Left ventricle myocardium inferior (tissue), 1 donor: Measurements from ENCODE around the gene OPCML. TPM values are rescaled to one million over a fixed set of nuclear protein-coding genes. Genes with fewer than 3 reads are reported as not detected.

ENCODE experiments used
- DNase-seq: peaks from one replicate; pipeline ENCODE4 v3.0.0-alpha.2; 2020
- H3K27ac ChIP-seq: fragments of 200-600 bp; replicated peaks from 2 replicates; pipeline ENCODE4 v1.8.0; 2021
- H3K27me3 ChIP-seq: fragments of 200-600 bp; 2 replicates; pipeline ENCODE4 v1.8.0; 2021; ENCODE audit warnings: low read depth
- H3K36me3 ChIP-seq: fragments of 200-600 bp; 2 replicates; pipeline ENCODE4 v1.8.0; 2021
- H3K4me1 ChIP-seq: fragments of 200-600 bp; 2 replicates; pipeline ENCODE4 v1.8.0; 2021
- H3K4me3 ChIP-seq: fragments of 200-600 bp; 2 replicates; pipeline ENCODE4 v1.8.0; 2021; ENCODE audit warnings: mild to moderate bottlenecking, moderate library complexity
- H3K9me3 ChIP-seq: fragments of 200-600 bp; replicated peaks from 2 replicates; pipeline ENCODE4 v1.8.0; 2021
- CTCF ChIP-seq: fragments of 200-600 bp; IDR thresholded peaks from 2 replicates; pipeline ENCODE4 v1.8.0; 2021; ENCODE audit warnings: antibody characterized with exemption, mild to moderate bottlenecking, borderline replicate concordance
- intact Hi-C: fragments of 100-400 bp; cut with micrococcal nuclease; formaldehyde crosslinking; loops from one replicate; pipeline ENCODE4 v1.11.0; 2022
- total RNA-seq: library from RNA; stranded (reverse); fragmentation: NEBNext Ultra II Directional; extraction: Animal tissue kit (Norgen Biotek cat#: 25700); gene quantifications from one replicate; pipeline ENCODE4 v1.2.1, GENCODE V29; 2021
- donor health status: DM: no; HTN: yes; CAD: no; lungs with severe emphysema.

The OPCML gene
- total RNA-seq, 1 donor from 2014 or later: 0.63 TPM

GRCh38 chr11:133521502-133521901 is 10.8 kb downstream of the OPCML start:
- Histone ChIP-seq H3K4me3 (no peak overlapping the region), H3K4me1 (peaks cover 61% of the 10 kb centered on the region), H3K9me3 (no peaks in the 10 kb centered on the region), H3K36me3 (no peaks in the 10 kb centered on the region), H3K27me3 (no peaks in the 10 kb centered on the region), H3K27ac (no peak overlapping the region)
- intact Hi-C loops: no loop called here
- TF ChIP-seq CTCF: no peak
- DNase-seq: no peak

DNA sequence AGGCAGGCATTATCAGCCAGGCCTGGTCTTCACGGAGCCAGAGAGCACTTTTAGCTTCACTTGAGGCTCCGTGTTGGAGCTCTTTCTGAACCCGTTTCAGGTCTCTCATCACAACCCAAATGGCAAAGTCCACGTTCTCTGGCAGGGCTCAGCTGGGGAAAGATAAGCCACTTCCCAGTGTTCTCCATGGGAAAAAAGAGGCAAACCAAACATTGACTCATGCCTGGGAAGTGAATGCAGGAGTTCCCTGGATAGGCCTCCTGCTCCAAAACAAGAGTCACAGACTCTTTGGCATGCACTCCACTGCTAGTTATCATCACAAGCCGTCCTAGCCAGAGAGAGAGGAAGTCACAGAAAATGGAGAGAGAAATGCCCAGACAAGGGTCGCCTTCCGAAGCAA is 11.6 kb downstream of the OPCML start:
- H3K27ac ChIP-seq: peak overlapping the region; percentile 52
- H3K4me1 ChIP-seq: peaks cover 55% of the 10 kb centered on the region
- DNase-seq: peak; percentile 27

GRCh38 chr11:133519560-133519959 is 12.7 kb downstream of the OPCML start:
- H3K4me1 ChIP-seq: peaks cover 50% of the 10 kb centered on the region
- DNase-seq: no peak
- H3K9me3 ChIP-seq: no peaks in the 10 kb centered on the region
- no peak for TF ChIP-seq CTCF
- no peaks in the 10 kb centered on the region for H3K27me3 ChIP-seq
- H3K4me3 ChIP-seq: no peak overlapping the region
- no peaks in the 10 kb centered on the region for H3K36me3 ChIP-seq
- intact Hi-C loops: no loop called here
- no peak overlapping the region for H3K27ac ChIP-seq

More for the DNA sequence above, 11.6 kb downstream of the OPCML start:
- intact Hi-C loops: no loop called here
- Histone ChIP-seq H3K4me3 (no peak overlapping the region), H3K27me3 (no peaks in the 10 kb centered on the region), H3K36me3 (no peaks in the 10 kb centered on the region), H3K9me3 (no peaks in the 10 kb centered on the region)
- no peak for TF ChIP-seq CTCF

DNA sequence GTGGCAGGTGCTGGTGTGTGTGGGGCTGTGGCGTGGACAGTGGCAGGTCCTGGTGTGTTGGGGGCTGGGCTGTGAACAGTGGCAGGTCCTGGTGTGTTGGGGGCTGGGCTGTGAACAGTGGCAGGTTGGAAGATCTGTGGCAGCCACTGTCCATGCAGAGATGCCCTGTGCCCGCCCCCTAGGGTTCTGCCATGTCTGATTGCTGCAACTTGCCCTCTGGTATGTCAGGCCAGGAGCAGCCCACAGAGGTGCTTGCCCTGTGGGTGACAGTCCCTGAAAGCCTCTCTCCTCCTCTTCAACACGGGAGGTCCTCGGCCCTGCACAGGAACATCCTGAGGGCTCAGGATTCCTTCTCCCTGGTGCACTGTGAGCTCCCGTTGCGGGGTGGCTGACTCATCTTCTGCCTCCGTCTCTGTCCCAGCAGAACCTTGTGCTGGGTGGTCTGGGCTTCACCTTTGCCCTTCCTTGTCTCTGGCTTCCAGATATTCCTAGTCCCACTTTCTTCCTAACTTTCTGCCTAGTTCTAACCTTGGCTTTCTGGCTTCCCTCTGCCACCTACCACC is 13.5 kb downstream of the OPCML start:
- no peak for DNase-seq
- H3K27ac ChIP-seq: no peak overlapping the region
- intact Hi-C loops: no loop called here
- H3K4me3 ChIP-seq: no peak overlapping the region
- no peaks in the 10 kb centered on the region for H3K27me3 ChIP-seq
- no peaks in the 10 kb centered on the region for H3K9me3 ChIP-seq
- no peak for TF ChIP-seq CTCF
- no peaks in the 10 kb centered on the region for H3K36me3 ChIP-seq
- H3K4me1 ChIP-seq: peaks cover 50% of the 10 kb centered on the region

DNA sequence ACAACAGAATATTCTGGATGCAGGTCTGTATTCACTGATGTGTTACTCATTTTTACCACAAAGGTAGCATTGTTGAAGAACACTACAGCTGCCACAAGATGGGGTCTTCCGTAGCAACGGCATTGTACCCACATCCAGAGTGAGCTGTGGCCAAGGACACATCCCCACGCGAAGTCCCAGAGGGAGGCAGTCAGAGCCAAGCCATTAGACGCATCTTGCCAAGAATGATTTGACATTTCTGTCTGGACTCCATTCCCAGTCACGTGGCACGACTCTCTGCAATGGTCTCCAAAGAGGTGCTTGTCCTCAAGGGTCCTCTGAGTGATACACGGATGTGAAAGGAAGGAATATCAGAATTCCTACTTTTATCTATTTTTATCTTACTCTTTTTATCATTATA is 15.5 kb downstream of the OPCML start:
- no peak overlapping the region for H3K4me3 ChIP-seq
- peaks cover 3% of the 10 kb centered on the region for H3K27me3 ChIP-seq
- intact Hi-C loops: no loop called here
- DNase-seq: no peak
- TF ChIP-seq CTCF: no peak
- peaks cover 44% of the 10 kb centered on the region for H3K4me1 ChIP-seq
- H3K9me3 ChIP-seq: no peaks in the 10 kb centered on the region
- H3K36me3 ChIP-seq: no peaks in the 10 kb centered on the region
- H3K27ac ChIP-seq: no peak overlapping the region
